ENCODE results near the gene DKK2. TPM values are rescaled to one million over a fixed set of nuclear protein-coding genes. Genes with fewer than 3 reads are reported as not detected.
"Not testable (repeated sequence)": the region's sequence is repeated elsewhere in the genome, so short reads cannot be mapped to it uniquely, and the experiment has no call there.

Gene DKK2
- total RNA-seq, 2 donors from 2014 or later, result not detected

DNA sequence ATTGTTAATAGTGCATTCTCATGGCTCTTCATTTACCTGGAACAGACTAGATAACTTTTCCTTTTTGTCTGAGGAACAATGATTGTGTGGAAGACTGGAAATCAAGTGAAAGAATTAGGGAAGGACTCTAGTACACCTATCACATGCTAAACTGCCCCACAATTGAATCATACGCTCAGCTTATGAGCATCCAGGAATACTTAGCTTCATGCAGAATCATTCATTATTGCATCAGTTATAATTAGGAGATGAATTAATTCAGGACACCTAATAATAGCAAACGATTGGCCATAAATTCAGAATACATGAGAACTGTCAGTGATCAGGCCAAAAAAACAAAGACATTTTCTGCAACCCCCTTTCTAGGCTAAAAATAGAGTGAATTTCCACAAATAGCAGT lies 106.9 kb downstream of the DKK2 start:
- H3K27ac ChIP-seq (ENCODE audit: low read depth, low read length), result no peak overlapping the region
- Mint-ChIP-seq H3K27ac (no peak overlapping the region), H3K4me3 (no peak overlapping the region), H3K9me3 (no peaks in the 10 kb centered on the region), H3K36me3 (ENCODE audit: low read depth) (no peaks in the 10 kb centered on the region), H3K27me3 (ENCODE audit: insufficient read depth) (no peaks in the 10 kb centered on the region), H3K4me1 (no peaks in the 10 kb centered on the region)
- WGBS, 2 experiments (ENCODE audit: insufficient coverage in 1 of 2, insufficient read length in 1 of 2), result 79% methylated on average over 2 of the region's 2 CpGs; no CpG with 5 or more reads in 1 of the 2 experiments
- H3K4me1 ChIP-seq (ENCODE audit: control insufficient read depth, insufficient read depth, low read length), result no peaks in the 10 kb centered on the region
- H3K4me3 ChIP-seq (ENCODE audit: low read length), result no peak overlapping the region
- TF ChIP-seq, protein P1, sequence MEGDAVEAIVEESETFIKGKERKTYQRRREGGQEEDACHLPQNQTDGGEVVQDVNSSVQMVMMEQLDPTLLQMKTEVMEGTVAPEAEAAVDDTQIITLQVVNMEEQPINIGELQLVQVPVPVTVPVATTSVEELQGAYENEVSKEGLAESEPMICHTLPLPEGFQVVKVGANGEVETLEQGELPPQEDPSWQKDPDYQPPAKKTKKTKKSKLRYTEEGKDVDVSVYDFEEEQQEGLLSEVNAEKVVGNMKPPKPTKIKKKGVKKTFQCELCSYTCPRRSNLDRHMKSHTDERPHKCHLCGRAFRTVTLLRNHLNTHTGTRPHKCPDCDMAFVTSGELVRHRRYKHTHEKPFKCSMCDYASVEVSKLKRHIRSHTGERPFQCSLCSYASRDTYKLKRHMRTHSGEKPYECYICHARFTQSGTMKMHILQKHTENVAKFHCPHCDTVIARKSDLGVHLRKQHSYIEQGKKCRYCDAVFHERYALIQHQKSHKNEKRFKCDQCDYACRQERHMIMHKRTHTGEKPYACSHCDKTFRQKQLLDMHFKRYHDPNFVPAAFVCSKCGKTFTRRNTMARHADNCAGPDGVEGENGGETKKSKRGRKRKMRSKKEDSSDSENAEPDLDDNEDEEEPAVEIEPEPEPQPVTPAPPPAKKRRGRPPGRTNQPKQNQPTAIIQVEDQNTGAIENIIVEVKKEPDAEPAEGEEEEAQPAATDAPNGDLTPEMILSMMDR (conservative IDR thresholded peaks at IDR 0.05), result no peak
- no peak for DNase-seq
- H3K36me3 ChIP-seq (ENCODE audit: control insufficient read depth, insufficient read depth, low read length), result no peaks in the 10 kb centered on the region
- no peaks in the 10 kb centered on the region for H3K9me3 ChIP-seq (ENCODE audit: control insufficient read depth, low read length)
- no peaks in the 10 kb centered on the region for H3K27me3 ChIP-seq (ENCODE audit: control insufficient read depth, insufficient read depth, low read length, poor library complexity, severe bottlenecking)
- H3K9ac ChIP-seq (ENCODE audit: extremely low read depth, low read length, poor library complexity, severe bottlenecking), result no peak overlapping the region

DNA sequence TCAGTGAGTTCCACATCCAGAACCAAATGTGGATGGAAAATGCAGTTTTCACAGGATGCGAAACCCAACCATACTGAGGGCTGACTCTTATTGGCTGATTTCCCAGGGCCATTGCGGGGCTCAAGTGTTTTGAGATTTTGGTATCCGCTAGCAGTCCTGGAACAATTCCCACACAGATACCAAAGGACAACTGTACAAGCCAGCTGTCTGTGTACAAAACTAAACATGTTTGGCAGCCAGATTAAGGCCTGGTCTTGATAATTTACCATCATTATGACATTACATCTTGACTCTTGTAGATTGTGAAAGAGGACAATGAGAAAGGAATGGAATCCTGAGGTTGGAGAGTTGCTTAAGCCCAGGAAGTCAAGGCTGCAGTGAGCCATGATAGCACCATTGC lies 121.9 kb downstream of the DKK2 start:
- no peaks in the 10 kb centered on the region for H3K27me3 ChIP-seq (ENCODE audit: control insufficient read depth, insufficient read depth, low read length, poor library complexity, severe bottlenecking)
- Mint-ChIP-seq H3K36me3 (ENCODE audit: low read depth) (no peaks in the 10 kb centered on the region), H3K27ac (no peak overlapping the region), H3K9me3 (no peaks in the 10 kb centered on the region), H3K27me3 (ENCODE audit: insufficient read depth) (no peaks in the 10 kb centered on the region), H3K4me3 (no peak overlapping the region), H3K4me1 (no peaks in the 10 kb centered on the region)
- DNase-seq, result no peak
- no peak overlapping the region for H3K27ac ChIP-seq (ENCODE audit: low read depth, low read length)
- H3K9ac ChIP-seq (ENCODE audit: extremely low read depth, low read length, poor library complexity, severe bottlenecking), result no peak overlapping the region
- TF ChIP-seq, protein P1 (conservative IDR thresholded peaks at IDR 0.05), result no peak
- H3K9me3 ChIP-seq (ENCODE audit: control insufficient read depth, low read length), result no peaks in the 10 kb centered on the region
- H3K4me1 ChIP-seq (ENCODE audit: control insufficient read depth, insufficient read depth, low read length), result no peaks in the 10 kb centered on the region
- no peak overlapping the region for H3K4me3 ChIP-seq (ENCODE audit: low read length)
- no peaks in the 10 kb centered on the region for H3K36me3 ChIP-seq (ENCODE audit: control insufficient read depth, insufficient read depth, low read length)
- WGBS, 2 experiments (ENCODE audit: insufficient coverage in 1 of 2, insufficient read length in 1 of 2), result 95% methylated on average over 3 of the region's 3 CpGs; no CpG with 5 or more reads in 1 of the 2 experiments

DNA sequence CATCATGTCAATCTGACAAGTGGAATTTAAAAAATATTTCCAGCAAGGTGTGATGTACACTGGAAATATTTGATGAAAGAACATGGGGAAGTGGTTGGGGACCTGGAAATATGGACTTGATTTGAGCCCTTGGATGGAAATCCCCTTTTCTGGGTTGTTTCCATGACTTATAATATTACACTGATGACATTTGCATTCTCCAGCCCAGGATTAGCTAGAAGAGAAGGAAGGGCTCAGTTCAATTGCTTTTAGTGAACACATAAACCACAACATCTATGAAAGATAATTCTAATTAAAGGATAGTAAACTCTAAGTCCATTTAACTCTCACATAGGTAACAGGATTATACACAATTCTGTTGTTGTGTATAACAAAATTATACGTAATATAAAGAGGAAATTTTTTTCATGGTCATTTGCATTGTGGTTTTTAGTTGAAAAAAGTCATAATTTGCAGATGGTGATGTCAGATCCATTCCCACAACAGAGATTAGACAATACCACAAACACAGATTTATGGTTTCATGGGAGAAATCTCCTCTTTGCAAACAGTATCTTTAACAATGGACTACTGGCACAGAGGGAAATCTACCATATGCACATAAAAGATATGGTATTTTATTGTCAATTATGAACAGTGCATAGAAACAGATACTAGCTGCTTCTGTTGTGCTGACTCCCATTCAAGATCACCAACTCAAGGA lies 126.5 kb downstream of the DKK2 start:
- no CpG with 5 or more reads among the region's 1 CpG for WGBS, 2 experiments (ENCODE audit: insufficient coverage in 1 of 2, insufficient read length in 1 of 2)
- H3K4me3 Mint-ChIP-seq, result no peak overlapping the region
- H3K4me1 ChIP-seq (ENCODE audit: control insufficient read depth, insufficient read depth, low read length), result no peaks in the 10 kb centered on the region
- TF ChIP-seq, protein P1 (conservative IDR thresholded peaks at IDR 0.05), result no peak
- H3K9me3 Mint-ChIP-seq, result no peaks in the 10 kb centered on the region
- H3K9ac ChIP-seq (ENCODE audit: extremely low read depth, low read length, poor library complexity, severe bottlenecking), result no peak overlapping the region
- H3K4me1 Mint-ChIP-seq, result no peaks in the 10 kb centered on the region
- no peak overlapping the region for H3K27ac ChIP-seq (ENCODE audit: low read depth, low read length)
- H3K9me3 ChIP-seq (ENCODE audit: control insufficient read depth, low read length), result no peaks in the 10 kb centered on the region
- no peaks in the 10 kb centered on the region for H3K36me3 Mint-ChIP-seq (ENCODE audit: low read depth)
- DNase-seq, result no peak
- H3K27ac Mint-ChIP-seq, result no peak overlapping the region
- no peaks in the 10 kb centered on the region for H3K27me3 Mint-ChIP-seq (ENCODE audit: insufficient read depth)
- no peak overlapping the region for H3K4me3 ChIP-seq (ENCODE audit: low read length)
- no peaks in the 10 kb centered on the region for H3K27me3 ChIP-seq (ENCODE audit: control insufficient read depth, insufficient read depth, low read length, poor library complexity, severe bottlenecking)
- H3K36me3 ChIP-seq (ENCODE audit: control insufficient read depth, insufficient read depth, low read length), result no peaks in the 10 kb centered on the region

DNA sequence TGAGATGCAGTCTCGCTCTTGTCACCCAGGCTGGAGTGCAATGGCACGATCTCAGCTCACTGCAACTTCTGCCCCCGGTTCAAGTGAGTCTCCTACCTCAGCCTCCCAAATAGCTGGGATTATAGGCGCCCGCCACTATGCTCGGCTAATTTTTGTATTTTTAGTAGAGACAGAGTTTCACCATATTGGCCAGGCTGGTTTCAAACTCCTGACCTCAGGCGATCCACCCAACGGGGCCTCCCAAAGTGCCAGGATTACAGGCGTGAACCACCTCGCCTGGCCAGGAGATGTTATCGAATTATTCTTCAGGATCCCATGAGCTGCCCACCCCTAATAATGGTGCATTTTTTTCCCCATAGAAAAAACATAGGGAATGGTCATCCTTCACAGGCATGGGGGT lies 128.1 kb downstream of the DKK2 start:
- not testable (repeated sequence) for DNase-seq

More for the DNA sequence above, 128.1 kb downstream of the DKK2 start:
- H3K27me3 Mint-ChIP-seq (ENCODE audit: insufficient read depth); H3K36me3 Mint-ChIP-seq (ENCODE audit: low read depth); H3K27ac Mint-ChIP-seq; H3K27ac ChIP-seq (ENCODE audit: low read depth, low read length); H3K4me3 ChIP-seq (ENCODE audit: low read length); H3K4me3 Mint-ChIP-seq; H3K27me3 ChIP-seq (ENCODE audit: control insufficient read depth, insufficient read depth, low read length, poor library complexity, severe bottlenecking); H3K9ac ChIP-seq (ENCODE audit: extremely low read depth, low read length, poor library complexity, severe bottlenecking); H3K4me1 Mint-ChIP-seq; H3K9me3 ChIP-seq (ENCODE audit: control insufficient read depth, low read length); H3K9me3 Mint-ChIP-seq; H3K36me3 ChIP-seq (ENCODE audit: control insufficient read depth, insufficient read depth, low read length); H3K4me1 ChIP-seq (ENCODE audit: control insufficient read depth, insufficient read depth, low read length): not testable (repeated sequence)
- 91 to 100% methylated on average over 5 to 11 of the region's 11 CpGs for whole genome bisulfite sequencing, 2 experiments (ENCODE audit: insufficient coverage in 1 of 2, insufficient read length in 1 of 2)

All from endodermal cell (in vitro differentiated cells).